HG03196 (cell line): ENCODE results near the gene CCT2.
A peak's percentile ranks its signal among the peaks of the same experiment; 100 is the strongest.

Experiments used
- ATAC-seq: cut with Tn5 transposase; IDR thresholded peaks from one replicate; pipeline ENCODE4 v1.9.1; 2021; ENCODE audit not compliant: unreplicated experiment

CCT2 gene

DNA sequence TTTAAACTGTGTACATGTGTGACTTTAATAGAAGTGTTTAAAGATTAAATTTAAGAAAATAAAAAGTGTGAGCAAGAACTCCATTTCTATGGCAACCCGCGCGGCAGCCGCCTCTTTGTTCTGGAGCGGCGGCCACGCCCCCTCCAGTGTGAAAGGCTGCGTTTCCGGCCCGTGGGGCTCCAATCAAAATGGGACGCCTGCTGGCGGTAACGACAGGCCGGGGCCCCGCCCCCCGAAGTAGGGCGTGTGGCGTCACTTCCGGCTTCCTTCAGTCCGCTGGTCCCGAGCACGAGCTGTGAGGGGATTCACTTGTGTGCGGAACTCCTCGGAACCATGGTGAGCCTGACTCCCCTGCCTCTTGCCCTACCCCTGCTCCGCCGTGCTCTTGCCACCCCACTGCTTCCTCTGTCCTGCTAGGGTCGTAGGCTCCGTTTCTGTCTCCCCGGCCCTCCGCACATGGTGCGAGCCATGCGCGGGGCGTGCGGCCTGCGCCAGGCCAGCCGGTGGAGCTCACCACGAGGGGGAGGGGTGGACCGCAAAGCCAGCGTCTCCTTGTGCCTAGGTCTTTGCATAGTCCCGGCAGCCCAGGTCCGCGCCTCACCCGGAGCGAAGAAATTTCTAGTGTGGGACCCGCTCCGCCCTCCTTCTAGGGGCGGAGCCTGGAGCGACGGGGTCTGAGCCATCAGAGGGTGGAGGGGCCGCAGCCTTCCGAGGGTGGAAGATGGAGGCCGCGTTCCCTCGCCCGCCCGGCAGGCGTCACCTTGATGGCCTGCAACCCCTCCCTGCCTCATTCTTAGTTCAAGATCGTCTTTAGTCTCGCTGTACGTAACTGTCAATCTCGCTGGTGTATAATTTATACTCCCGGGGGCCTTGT lies at the start of gene CCT2:
Gene CCT2, plus strand, starts transcription at position 271 of the 874 bp plus-strand sequence. Its CDS starts 63 bp downstream, at position 334.
- peak; percentile 97 for ATAC-seq

DNA sequence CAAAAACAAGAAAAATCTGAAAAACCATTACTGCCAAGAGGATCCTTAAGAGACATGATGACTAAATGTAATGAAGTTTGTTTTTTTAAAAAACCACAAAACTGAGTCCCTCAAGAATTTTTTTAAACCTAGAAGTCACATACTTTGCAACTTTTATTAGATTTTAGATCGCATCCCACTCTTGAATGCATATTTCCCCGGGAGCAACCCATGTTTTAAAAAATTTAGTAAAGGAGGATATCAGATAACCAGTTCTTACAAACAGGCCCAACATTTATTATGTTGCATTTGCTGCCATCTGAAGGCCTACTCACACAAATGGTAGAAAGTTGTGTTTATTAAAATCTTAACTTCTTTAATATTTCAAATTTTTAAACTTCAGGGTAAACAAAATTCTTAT lies 44.3 kb upstream of the CCT2 start:
- no peak for ATAC-seq

DNA sequence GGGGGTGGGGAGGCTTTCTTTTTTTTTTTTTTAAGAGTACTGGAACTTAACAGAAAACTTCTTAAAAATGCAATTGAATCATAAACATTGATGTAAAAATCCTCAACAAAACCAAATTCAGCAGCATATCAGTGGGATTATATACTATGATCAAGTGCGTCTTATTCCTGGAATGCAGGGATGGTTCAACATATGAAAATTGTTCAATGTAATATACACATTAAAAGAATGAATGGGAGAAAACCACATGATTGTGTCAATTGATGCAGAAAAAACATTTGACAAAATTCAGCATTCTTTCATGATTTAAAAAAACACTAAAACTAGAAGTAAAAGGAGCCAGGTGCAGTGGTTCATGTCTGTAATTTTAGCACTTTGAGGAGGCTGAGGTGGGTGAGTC lies 41.2 kb upstream of the CCT2 start:
- ATAC-seq = no peak

DNA sequence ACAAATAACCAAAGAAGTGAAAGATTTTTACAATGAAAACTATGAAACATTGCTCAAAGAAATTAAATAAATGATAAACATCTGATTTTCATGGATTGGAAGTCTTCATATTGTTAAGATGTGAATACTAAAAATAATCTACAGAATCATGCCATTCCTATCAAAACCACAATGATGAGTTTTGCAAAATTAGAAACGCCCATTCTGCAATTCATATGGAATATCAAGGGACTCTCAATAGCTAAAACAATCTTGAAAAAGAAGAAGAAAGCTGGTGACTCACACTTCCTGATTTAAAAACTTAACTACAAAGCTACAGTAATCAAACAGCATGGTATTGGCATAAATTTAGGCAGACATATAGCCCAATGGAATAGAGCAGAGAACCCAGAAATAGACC lies 40.2 kb upstream of the CCT2 start:
- ATAC-seq = no peak

DNA sequence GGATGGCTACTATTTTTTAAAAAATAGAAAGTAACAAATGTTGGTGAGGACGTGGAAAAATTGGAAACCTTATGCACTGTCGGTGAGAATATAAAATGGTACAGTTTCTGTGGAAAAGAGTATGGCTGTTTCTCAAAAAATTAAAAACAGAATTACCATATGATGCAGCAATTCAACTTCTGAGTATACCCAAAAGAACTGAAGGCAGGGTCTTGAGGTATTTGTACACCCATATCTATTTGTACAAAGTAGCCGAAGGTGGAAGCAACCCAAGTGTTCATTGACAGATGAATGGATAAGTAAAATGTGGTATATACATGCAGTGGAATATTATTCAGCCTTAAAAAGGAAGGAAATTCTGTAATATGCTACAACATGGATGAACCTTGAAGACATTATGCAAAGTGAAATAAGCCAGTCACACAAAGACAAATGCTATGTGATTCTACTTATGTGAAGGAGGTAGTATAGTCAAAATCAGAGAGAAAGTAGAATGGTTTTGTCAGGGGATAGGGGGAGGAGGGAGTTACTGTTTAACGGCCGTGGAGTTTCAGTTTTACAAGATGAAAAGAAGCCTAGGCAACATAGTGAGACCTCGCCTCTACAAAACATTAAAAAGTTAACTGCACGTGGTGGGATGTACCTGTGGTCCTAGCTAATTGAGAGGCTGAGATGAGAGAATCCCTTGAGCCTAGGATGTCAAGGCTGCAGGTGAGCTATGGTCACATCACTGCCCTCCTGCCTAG lies 38.4 kb upstream of the CCT2 start:
- ATAC-seq = peak; percentile 72

DNA sequence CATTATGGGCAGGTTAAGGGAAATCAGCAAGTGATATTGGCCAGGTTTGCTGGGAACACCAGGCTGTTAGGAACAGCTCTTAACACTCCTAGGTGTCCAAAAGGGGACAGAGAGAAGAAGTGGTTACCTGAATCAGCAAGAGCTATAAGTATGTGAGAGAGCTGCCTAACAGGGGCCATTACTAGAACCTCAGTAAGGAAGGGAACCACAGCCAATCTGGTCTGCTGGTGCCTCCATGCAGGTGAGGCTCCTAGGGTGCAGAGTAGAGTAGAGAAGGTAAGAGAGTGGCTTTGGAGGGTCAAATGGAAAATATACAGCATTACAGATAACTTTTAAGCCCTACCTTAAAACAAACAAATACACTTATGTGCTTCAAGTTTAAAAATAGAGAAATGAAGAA lies 36.6 kb upstream of the CCT2 start:
- ATAC-seq = no peak

DNA sequence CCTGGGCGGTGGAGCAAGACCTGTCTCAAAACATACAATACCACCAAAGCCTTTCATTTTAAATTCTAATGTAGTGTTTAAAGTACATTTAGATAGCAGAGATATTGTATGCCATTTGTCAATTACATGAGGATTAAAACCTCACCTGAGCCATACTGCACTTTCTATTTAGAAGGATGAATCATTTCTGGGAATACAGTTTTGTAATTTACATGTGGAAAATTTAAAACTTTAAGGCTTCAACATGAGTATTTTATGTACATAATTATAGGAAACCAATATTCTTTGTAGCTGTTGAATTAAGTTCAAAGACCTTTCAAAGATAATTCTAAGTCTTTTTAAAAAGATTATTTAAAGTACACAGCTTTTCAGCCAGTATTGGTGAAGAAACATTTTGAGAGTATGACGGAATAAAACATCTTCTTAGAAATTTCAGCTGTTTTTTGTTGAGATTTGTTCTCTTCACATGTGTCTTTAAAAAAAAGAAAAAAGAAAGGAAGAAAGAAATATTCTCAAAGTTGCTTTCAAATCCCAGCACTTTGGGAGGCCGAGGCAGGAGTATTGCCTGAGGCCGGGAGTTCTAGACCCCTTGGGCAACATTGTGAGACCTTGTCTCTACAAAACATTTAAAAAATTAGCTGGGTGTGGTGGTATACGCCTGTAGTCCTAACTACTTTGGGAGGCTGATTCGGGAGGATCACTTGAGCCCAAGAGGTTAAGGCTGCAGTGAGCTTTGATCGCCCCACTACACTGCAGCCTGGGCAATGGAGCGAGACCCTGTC lies 34.5 kb upstream of the CCT2 start:
- no peak for ATAC-seq

DNA sequence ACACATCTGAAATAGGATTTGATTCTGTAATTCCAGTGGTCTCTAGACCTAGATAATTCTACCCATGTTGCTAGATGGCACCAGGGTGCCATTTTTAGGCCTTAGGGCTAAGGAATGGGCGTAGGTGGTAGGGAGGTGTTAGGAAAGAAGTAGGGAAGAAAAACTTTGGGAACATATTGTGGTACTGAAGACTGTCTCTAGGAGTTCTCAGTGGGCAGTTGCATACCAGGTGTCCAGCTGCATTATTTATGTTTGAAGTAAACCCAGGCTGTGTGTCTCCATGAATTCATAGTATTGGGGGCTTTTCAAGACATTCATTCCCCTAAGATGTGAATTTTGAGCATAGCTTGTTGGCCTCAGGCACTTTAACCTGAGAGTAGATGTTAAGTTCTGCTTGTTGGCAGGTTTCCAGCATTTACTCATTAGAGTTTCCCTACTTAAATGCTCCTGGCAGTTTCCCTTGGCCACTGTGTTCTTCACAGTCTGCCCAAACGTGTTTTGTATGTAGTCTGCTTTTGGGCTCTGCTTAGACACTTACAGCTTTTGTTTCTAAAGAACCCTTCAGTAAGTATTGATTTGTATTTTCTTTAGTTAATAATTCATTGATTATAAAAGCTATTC lies 31.5 kb upstream of the CCT2 start:
- ATAC-seq = no peak

DNA sequence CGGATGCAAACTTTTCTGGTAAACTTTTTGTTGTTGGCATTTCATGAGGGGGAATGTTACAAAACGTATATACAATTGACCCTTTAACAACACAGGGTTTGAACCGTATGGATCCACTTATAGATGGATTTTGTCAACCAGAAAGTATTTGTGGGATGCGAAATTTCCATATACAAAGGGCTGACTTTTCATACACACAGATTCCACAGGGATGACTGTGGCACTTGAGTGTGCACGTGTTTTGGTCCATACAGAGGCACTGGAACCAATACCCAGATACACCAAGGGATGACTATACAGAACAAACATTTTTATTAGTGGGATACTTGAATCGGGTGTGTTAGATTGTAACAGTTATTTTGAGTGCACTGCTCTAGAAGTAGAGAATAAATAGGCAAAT lies 29.8 kb upstream of the CCT2 start:
- ATAC-seq = no peak

DNA sequence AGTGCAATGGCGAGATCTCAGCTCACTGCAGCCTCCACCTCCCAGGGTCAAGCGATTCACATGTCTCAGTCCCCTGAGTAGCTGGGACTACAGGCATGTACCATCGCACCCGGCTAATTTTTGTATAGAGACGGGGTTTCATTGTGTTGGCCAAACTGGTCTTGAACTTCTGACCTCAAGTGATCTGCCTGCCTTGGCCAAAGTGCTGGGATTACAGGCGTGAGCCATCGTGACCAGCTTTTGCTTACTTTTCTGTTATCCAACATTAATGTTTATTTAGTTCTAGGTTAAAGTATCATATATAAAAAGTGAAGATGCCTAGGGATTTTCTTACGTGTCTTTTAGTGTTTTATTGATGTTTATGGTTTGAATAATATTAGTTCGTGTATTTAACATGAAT lies 28.9 kb upstream of the CCT2 start:
- ATAC-seq = no peak

DNA sequence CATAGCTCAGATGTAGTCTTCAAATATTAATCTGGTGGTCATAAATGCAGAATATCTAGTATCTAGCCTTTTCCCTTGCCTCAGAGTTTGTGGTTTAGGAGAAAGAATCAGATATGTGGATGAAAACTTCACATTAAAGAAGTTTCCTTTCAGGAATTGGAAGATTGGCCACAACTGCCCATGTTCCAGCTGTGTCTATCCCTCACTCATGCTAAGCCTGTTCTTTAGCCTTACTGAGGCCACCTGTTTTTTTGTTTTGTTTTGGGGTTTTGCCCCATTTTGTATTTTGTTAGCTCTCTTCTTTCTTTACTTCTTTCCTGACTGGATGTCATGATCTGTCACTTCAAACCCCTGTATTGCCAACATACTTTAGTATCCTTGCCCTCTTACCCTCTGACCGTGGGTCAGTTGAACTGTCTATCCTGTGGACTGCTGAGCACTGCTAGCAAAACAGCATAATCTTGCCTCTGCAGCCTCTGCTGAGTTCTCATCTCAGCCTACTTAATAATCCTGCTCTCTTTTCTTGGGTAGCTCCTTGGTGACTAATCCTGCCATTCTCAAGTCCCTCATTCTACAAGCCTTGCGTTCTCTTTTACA lies 22.0 kb upstream of the CCT2 start:
- ATAC-seq = no peak

DNA sequence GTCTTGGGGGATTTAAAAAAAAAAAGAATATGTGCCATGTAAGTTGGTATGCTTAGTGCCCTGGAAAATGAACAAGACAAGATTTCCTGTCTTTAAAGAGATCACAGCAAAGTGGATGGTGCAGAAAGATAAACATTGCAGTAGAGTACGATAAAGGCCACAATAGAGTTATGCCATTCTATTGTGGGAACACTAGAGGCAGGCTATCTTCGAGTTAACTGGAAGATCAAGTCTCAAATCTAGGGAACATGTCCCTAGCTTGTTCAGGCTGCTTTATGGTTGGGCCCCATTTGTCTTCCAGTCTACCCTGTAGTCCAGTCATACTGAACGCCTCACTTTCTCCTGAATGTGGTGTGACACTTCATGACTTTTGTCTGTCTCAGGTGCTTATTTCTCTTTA lies 18.7 kb upstream of the CCT2 start:
- no peak for ATAC-seq

DNA sequence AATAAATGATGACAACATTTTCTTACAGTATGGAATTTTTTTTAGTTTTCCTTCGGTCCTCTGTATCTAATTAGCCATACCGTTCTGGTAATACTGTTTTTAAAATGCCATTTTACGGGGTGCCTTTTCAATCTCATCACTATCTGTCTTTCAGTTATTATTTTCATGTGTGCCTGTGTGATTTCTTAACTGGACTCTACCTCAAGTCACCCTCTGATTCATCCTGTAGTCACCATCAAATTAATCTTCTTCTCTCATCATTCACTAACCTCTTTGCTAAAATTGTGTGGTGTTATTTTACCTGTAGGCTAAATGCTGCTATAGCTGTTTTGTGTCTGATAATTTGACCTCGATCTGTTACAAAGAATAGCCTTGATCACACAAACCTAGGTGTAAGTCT lies 16.0 kb upstream of the CCT2 start:
- ATAC-seq = no peak

DNA sequence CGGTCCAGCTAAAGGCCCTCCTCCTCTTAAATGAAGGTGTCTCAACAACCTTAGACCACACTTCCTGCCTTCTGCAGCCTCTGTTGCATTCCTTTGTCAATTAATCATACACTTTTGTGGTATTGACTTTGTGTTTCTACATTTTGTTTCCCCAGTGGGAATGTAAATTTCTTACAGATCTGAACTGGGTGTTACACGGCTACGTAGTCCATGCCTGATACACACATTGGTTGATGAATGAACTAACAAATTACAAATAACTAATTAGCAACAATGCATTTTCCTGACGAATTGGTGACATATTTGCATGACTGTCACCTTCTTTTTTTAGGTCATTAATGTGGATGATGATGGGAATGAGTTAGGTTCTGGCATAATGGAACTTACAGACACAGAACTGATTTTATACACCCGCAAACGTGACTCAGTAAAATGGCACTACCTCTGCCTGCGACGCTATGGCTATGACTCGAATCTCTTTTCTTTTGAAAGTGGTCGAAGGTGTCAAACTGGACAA lies 15.2 kb upstream of the CCT2 start:
- no peak for ATAC-seq

DNA sequence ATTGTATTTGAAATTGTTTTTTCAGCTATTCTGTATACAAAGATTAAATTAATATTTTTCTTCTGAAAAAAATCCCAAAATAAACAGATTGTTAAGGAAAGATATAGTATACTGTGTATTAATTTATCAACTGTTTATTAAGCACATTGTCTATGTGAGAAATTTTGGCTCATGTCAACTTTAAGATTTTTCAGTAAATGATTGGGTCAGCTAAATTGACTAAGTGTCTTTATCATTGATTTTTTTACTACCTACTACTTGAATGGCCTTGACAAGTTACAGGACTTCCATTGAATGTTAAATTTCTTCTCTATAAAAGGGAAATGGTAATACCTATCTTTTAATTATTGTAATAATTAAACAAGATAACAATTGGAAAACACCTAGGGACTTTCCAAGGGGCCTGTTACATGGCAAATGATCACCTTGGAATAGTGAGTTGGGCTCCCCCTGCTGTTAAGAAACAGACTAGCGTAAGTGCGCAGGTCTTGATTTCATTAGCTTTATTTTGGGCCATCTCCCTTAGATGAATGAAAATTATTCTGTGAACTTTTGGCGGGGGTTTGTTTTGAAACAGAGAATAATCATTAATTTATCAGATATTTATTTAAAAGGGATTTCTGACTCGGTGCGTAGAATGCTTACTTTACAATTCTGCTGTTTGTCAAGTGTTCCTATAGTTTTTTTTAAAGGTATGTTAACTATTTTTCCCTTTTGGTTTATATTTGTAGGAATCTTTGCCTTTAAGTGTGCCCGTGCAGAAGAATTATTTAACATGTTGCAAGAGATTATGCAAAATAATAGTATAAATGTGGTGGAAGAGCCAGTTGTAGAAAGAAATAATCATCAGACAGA lies 14.5 kb upstream of the CCT2 start:
- no peak for ATAC-seq

DNA sequence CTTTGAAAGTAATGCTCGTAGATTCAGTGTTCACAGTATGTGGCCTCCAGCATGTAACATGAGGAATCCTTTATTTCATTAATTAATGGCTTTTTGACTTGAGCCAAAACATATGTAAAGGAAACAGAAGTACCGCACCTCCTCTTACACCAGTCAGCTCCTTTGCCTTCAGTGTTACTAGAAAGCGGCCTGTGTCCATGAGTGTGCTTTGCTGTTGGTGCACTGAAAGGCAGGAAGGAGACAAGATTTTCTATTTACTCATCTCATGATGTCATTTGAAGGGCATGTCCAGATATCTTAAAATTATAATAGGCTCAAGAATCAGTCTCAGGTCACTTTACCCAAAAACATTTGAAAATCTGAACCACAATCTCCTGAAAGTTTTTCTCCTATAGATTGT lies 9.9 kb upstream of the CCT2 start:
- no peak for ATAC-seq

DNA sequence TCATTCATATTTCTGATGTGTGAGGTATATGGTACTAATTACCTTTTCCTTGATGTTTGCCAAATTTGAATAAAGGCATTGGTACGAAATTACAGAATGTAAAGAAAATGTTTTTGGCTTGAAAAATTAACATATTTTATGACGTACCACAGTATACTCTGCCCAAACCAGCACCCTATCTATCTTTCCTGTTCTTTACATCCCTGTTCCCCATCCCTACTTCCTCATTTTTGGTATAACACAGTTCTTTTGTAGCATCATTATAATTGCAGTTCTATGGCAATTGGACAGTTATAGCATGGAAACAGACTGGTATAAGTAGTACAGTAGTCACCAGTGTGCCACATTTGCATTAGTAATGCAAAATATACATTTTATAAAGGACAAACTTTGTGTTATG lies 7.0 kb upstream of the CCT2 start:
- no peak for ATAC-seq

DNA sequence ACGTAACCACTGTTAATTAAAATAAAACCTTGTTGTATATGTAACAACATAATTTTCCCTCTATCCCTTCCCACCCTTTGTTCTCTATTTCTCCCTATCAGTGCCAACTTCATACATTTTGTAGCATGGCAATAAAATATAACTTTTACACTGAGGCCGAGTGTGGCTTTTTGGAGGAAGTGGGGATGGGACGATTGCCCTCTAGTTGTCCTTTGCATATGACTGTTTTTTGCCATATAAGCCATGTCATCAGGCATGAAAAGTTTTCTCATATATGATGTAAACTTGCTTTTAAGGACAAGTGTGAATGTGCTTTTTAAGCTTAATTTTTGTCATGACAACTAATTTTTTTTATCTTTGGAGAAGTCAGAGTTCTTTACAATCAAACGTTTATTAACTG lies 6.2 kb upstream of the CCT2 start:
- ATAC-seq = no peak

DNA sequence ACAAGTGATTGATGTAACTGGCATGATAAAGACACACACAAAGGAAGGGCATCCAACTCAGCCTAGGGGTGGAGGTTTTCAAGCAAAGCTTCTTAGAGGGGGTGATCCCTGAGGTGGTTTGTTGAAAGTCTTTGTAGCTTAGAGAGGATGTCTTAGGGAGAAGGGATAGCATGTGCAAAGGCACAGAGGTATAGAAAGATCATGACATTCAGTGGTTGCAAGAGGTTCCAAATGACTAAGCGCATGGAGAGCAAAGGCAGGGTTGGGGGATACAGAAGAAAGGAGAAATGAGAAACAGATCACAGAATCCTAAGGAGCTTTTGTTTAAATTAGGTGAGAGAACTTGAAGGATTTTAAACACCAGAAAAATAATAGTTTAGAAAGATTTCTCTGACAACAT lies 5.2 kb upstream of the CCT2 start:
- ATAC-seq = no peak

DNA sequence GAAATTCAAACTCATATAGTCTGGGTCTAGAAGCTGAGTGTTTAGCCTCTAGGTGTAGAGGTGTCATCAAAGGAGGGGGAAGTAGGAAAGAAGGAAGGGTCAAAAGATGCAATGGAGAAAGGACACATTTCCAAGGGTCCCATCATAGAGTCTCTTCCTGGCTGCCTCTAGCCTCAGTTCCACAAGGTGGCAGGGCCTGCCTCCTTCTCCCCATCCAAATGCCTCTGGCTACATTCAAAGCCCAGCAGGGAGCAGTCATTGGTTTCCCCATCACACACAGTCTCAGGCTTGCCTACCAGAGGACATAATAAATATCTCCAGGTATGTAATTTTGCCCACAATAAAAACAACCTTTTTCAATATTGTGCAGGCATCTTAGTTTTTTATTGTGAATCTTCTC lies 2.1 kb upstream of the CCT2 start:
- no peak for ATAC-seq
